Measurements from ENCODE around the gene RPL10. TPM values are rescaled to one million over a fixed set of nuclear protein-coding genes. Genes with fewer than 3 reads are reported as not detected.
"Not testable (repeated sequence)": the region's sequence is repeated elsewhere in the genome, so short reads cannot be mapped to it uniquely, and the experiment has no call there.

Gene RPL10
- total RNA-seq, 2 experiments from 2014 or later: 2,967 to 3,168 TPM

- peaks cover 18% of the 10 kb centered on the region for H3K4me1 Mint-ChIP-seq
- DNase-seq: no peak
- peak overlapping the region; percentile 97 for H3K4me3 Mint-ChIP-seq
- peak overlapping the region; percentile 99 for H3K27ac Mint-ChIP-seq
- H3K36me3 Mint-ChIP-seq: peaks cover 30% of the 10 kb centered on the region
- peaks cover 17% of the 10 kb centered on the region for H3K27me3 Mint-ChIP-seq
- H3K9me3 Mint-ChIP-seq: no peaks in the 10 kb centered on the region
Measured at GRCh38 chrX:154399527-154400368, 1.6 kb downstream of the RPL10 start.

- Mint-ChIP-seq H3K36me3 (peaks cover 30% of the 10 kb centered on the region), H3K4me3 (peak overlapping the region; percentile 97), H3K4me1 (peaks cover 18% of the 10 kb centered on the region), H3K27me3 (peaks cover 17% of the 10 kb centered on the region), H3K27ac (peak overlapping the region; percentile 99)
- not testable (repeated sequence) for H3K9me3 Mint-ChIP-seq, DNase-seq
Measured at GRCh38 chrX:154400369-154400817, 2.2 kb downstream of the RPL10 start.

GRCh38 chrX:154401045-154401799 is 3.0 kb downstream of the RPL10 start:
- DNase-seq: no peak
- no peaks in the 10 kb centered on the region for H3K9me3 Mint-ChIP-seq
- peaks cover 18% of the 10 kb centered on the region for H3K4me1 Mint-ChIP-seq
- peaks cover 30% of the 10 kb centered on the region for H3K36me3 Mint-ChIP-seq
- H3K27me3 Mint-ChIP-seq: peaks cover 17% of the 10 kb centered on the region
- peak overlapping the region; percentile 97 for H3K4me3 Mint-ChIP-seq
- peak overlapping the region; percentile 83 for H3K27ac Mint-ChIP-seq

GRCh38 chrX:154401918-154402621 is 3.9 kb downstream of the RPL10 start:
- peak overlapping the region; percentile 63 for H3K27ac Mint-ChIP-seq
- H3K9me3 Mint-ChIP-seq: no peaks in the 10 kb centered on the region
- DNase-seq: no peak
- peaks cover 30% of the 10 kb centered on the region for H3K36me3 Mint-ChIP-seq
- H3K4me3 Mint-ChIP-seq: no peak overlapping the region
- peaks cover 18% of the 10 kb centered on the region for H3K4me1 Mint-ChIP-seq
- peaks cover 17% of the 10 kb centered on the region for H3K27me3 Mint-ChIP-seq

GRCh38 chrX:154402622-154403127 is 4.5 kb downstream of the RPL10 start:
- no peak for DNase-seq
- Mint-ChIP-seq H3K27me3 (peaks cover 17% of the 10 kb centered on the region), H3K36me3 (peaks cover 30% of the 10 kb centered on the region), H3K4me1 (peaks cover 18% of the 10 kb centered on the region), H3K27ac (peak overlapping the region; percentile 63), H3K4me3 (no peak overlapping the region), H3K9me3 (no peaks in the 10 kb centered on the region)

- peaks cover 30% of the 10 kb centered on the region for H3K36me3 Mint-ChIP-seq
- H3K4me1 Mint-ChIP-seq: peaks cover 18% of the 10 kb centered on the region
- no peak overlapping the region for H3K4me3 Mint-ChIP-seq
- H3K27me3 Mint-ChIP-seq: peaks cover 15% of the 10 kb centered on the region
- no peak overlapping the region for H3K27ac Mint-ChIP-seq
- H3K9me3 Mint-ChIP-seq: no peaks in the 10 kb centered on the region
- no peak for DNase-seq
Measured at GRCh38 chrX:154403192-154403591, 5.0 kb downstream of the RPL10 start.

GRCh38 chrX:154403858-154404257 is 5.7 kb downstream of the RPL10 start:
- Mint-ChIP-seq H3K27ac (no peak overlapping the region), H3K27me3 (peaks cover 8% of the 10 kb centered on the region), H3K4me1 (peaks cover 17% of the 10 kb centered on the region), H3K9me3 (no peaks in the 10 kb centered on the region), H3K4me3 (no peak overlapping the region), H3K36me3 (peaks cover 28% of the 10 kb centered on the region)
- no peak for DNase-seq

GRCh38 chrX:154404625-154405192 is 6.5 kb downstream of the RPL10 start:
- no peak for DNase-seq
- H3K36me3 Mint-ChIP-seq: peaks cover 19% of the 10 kb centered on the region
- H3K4me3 Mint-ChIP-seq: no peak overlapping the region
- H3K9me3 Mint-ChIP-seq: no peaks in the 10 kb centered on the region
- H3K27ac Mint-ChIP-seq: no peak overlapping the region
- H3K27me3 Mint-ChIP-seq: peaks cover 1% of the 10 kb centered on the region
- H3K4me1 Mint-ChIP-seq: peaks cover 14% of the 10 kb centered on the region

- Mint-ChIP-seq H3K9me3 (no peaks in the 10 kb centered on the region), H3K4me1 (peaks cover 6% of the 10 kb centered on the region), H3K4me3 (peak overlapping the region; percentile 79), H3K36me3 (peaks cover 5% of the 10 kb centered on the region), H3K27ac (peak overlapping the region; percentile 67), H3K27me3 (no peaks in the 10 kb centered on the region)
- DNase-seq: no peak
Measured at GRCh38 chrX:154408659-154409221, 10.6 kb downstream of the RPL10 start.

- Mint-ChIP-seq H3K4me1 (peaks cover 6% of the 10 kb centered on the region), H3K9me3 (no peaks in the 10 kb centered on the region), H3K27me3 (no peaks in the 10 kb centered on the region), H3K4me3 (peak within 1 kb of the TSS; percentile 79), H3K27ac (peak within 1 kb of the TSS; percentile 67), H3K36me3 (peaks cover 5% of the 10 kb centered on the region)
- peak; percentile 48 for DNase-seq
Measured at GRCh38 chrX:154409222-154409871, 11.2 kb downstream of the RPL10 start, which contains the start of gene DNASE1L1. Gene DNASE1L1 (minus strand): TSS chrX:154409254. CDS start chrX:154405568, 3,686 bp downstream.

- Mint-ChIP-seq H3K9me3 (no peaks in the 10 kb centered on the region), H3K36me3 (peaks cover 5% of the 10 kb centered on the region), H3K27me3 (no peaks in the 10 kb centered on the region), H3K4me1 (peaks cover 6% of the 10 kb centered on the region), H3K4me3 (peak overlapping the region; percentile 80), H3K27ac (peak overlapping the region; percentile 70)
- peak; percentile 66 for DNase-seq
Measured at GRCh38 chrX:154411981-154412340, 13.8 kb downstream of the RPL10 start.

GRCh38 chrX:154412468-154412867 is 14.3 kb downstream of the RPL10 start:
- no peaks in the 10 kb centered on the region for H3K9me3 Mint-ChIP-seq
- no peak for DNase-seq
- H3K4me3 Mint-ChIP-seq: peak overlapping the region; percentile 80

GRCh38 chrX:154413142-154413541 is 15.0 kb downstream of the RPL10 start:
- H3K4me3 Mint-ChIP-seq: peak overlapping the region; percentile 80
- no peaks in the 10 kb centered on the region for H3K9me3 Mint-ChIP-seq
- peaks cover 5% of the 10 kb centered on the region for H3K36me3 Mint-ChIP-seq
- peak overlapping the region; percentile 70 for H3K27ac Mint-ChIP-seq
- DNase-seq: no peak
- H3K27me3 Mint-ChIP-seq: no peaks in the 10 kb centered on the region
- peaks cover 6% of the 10 kb centered on the region for H3K4me1 Mint-ChIP-seq

More at GRCh38 chrX:154412468-154412867, 14.3 kb downstream of the RPL10 start:
- H3K4me1 Mint-ChIP-seq: peaks cover 6% of the 10 kb centered on the region
- peaks cover 5% of the 10 kb centered on the region for H3K36me3 Mint-ChIP-seq
- peak overlapping the region; percentile 70 for H3K27ac Mint-ChIP-seq
- H3K27me3 Mint-ChIP-seq: no peaks in the 10 kb centered on the region

- no peaks in the 10 kb centered on the region for H3K27me3 Mint-ChIP-seq
- peaks cover 5% of the 10 kb centered on the region for H3K4me1 Mint-ChIP-seq
- H3K4me3 Mint-ChIP-seq: no peak overlapping the region
- no peaks in the 10 kb centered on the region for H3K36me3 Mint-ChIP-seq
- no peaks in the 10 kb centered on the region for H3K9me3 Mint-ChIP-seq
- DNase-seq: no peak
- no peak overlapping the region for H3K27ac Mint-ChIP-seq
Measured at GRCh38 chrX:154417157-154417556, 19.0 kb downstream of the RPL10 start.

Measured in activated naive CD8-positive, alpha-beta T cell treated with anti-CD3 and anti-CD28 coated beads for 36 hours (primary cell).